GM18873 (cell line): Measurements from ENCODE around the gene P2RX3.
"Not testable (repeated sequence)": the region's sequence is repeated elsewhere in the genome, so short reads cannot be mapped to it uniquely, and the experiment has no call there.

Source experiments
- ATAC-seq: cut with Tn5 transposase; IDR thresholded peaks from one replicate; pipeline ENCODE4 v1.9.1; 2021; ENCODE audit warnings: mild to moderate bottlenecking, moderate library complexity, moderate number of reproducible peaks; ENCODE audit not compliant: unreplicated experiment, low FRiP score

Gene P2RX3

GRCh38 chr11:57392066-57392762 is 54.1 kb downstream of the P2RX3 start:
- no peak for ATAC-seq

- no peak for ATAC-seq
Observed at GRCh38 chr11:57392763-57393105, 54.6 kb downstream of the P2RX3 start.

GRCh38 chr11:57394203-57394965 is 56.2 kb downstream of the P2RX3 start:
- no peak for ATAC-seq

DNA sequence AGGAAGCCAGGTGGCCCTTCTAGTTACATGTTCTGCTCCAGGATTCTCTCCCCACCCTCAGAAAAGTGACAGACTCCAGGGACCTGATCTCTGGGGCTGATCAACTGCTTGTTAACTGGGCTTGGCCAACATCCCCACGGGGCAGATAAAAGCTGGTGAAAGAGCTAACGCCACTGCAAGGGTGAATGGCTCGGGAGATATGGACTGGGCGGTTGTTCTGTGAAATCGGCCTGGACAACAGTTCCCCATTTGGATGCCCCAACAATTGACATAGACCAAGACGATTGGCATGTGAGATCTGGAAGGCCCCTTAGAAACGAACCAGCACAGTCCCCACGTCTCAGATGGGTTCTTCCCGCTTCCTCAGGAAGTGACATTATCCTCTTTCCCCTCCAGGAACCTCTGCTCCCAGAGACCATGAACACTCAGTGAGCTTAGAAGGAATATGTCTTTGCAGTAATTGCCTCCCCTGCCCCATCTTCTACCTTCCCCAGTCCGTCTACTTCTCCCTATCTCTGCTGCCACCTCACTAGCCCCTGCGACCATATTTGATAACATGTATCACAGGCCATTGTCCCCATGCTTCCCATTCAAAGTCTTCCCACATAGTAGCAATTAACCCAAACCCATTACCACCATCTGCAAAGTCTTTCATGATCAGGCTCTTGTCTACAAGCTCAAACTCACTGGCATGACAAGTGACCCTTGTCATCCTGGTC is 57.9 kb downstream of the P2RX3 start:
- ATAC-seq = no peak

GRCh38 chr11:57396744-57397143 is 58.6 kb downstream of the P2RX3 start:
- no peak for ATAC-seq

DNA sequence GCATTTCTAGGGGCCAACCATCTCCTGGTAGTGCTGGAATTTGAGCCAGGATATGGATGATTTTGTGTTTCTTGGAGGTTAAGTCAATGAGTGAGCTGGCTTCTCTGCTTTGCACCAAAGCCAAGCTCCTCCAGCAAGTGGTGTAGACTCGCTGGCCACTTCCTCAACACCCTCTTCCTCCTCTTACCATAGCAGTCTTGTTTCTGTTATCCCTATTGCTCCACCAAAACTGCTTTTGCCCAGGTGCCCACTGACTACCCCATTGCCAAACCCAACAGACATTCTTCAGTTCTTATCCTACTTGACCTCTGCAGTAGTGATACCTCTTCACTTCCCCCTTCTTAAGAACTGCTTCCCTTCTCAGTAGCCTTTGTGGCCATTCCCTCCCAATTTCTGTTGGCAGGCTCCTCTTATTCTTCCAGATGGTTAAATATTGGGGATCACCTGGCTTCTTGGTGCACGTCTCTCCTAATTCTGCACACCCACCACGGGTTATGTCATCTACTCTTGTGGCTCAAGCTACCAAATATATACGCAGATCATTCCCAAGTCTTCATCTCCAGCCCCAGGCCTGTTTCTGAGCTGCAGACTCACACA is 59.3 kb downstream of the P2RX3 start:
- no peak for ATAC-seq

DNA sequence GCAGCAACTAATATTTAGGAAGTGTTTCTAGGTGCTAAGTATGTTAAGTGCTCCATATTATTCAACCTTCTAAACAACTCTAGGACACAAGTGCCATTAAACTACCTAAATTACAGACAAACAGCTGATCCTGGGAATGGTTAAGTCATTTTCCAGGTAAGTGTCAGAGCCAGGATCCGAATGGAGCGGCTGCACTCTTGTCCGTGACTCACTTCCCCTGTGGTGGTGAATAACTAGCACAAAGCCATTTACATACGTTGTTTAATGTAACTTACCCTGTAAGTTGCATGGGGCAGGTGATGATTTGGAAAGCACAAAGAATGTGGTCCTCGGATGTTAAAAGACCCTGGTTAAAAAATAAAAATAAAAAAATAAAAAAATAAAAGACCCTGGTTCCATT is 61.1 kb downstream of the P2RX3 start:
- ATAC-seq = no peak

- ATAC-seq = no peak
Observed at GRCh38 chr11:57399972-57400578, 61.9 kb downstream of the P2RX3 start.

DNA sequence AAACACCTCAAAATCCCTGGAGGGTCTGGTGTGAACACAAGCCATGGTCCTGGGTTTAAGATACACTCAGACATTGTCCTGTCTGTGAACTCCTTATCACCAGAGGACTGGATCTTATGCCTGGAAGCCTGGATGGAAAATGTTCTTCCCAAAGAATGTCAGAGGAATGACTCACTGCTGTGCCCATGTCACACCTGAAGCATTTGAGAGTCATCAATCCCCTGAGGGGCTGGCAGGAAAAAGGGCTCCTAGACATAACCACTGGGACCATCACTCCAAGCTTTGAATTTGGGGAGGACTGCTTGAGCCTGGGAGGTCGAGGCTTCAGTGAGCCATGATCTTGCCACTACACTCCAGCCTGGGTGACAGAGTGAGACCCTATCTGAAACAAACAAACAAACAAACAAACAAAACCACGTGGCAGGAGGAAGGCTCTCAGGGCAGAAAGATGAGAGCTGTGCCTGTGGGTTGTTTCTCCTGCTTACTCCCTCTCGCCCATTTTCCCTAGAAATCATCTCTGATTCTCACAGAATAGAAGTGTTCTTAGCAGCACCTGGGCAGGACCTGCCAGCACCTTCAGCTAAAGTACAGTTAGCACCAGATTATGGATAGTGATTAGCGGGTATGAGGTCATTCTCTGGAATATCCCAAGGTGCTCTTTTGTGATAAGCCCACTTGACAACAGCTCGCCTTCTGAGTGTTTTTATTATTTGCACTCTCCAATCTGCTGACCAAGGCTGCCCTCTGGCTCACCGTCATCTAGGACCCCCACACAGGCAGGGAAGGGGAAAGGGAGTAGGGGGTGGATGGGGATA is 64.2 kb downstream of the P2RX3 start:
- no peak for ATAC-seq

DNA sequence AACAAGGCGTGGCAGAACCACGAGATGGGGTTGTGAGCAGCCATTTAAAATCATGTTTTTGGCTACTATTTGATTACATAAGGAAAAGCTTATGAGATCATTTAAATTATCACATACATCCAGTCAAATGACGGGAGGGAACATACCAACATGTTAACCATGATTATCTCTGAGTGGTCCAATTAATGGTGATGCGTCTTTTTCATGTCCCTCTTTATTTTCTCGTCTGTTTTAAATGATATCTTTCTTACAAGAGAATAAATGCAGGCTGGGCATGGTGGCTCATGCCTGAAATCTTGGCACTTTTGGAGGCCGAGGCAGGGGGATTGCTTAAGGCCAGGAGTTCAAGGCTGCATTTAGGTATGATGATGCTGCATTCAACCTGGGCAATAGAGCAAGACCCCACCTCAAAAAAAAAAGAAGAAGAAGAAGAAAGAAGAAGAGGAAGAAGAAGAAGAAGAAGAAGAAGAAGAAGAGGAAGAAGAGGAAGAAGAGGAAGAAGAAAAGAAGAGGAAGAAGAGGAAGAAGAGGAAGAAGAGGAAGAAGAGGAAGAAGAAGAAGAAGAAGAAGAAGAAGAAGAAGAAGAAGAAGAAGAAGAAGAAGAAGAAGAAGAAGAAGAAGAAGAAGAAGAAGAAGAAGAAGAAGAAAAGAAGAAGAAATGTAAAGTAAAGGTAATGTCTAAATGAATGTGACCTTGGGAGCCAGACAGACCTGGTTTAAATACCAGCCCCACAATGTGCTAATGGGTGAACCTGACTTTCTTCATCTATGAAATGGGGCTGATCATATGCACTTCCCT is 65.0 kb downstream of the P2RX3 start:
- ATAC-seq = not testable (repeated sequence)

GRCh38 chr11:57403802-57404147 is 65.6 kb downstream of the P2RX3 start:
- no peak for ATAC-seq

DNA sequence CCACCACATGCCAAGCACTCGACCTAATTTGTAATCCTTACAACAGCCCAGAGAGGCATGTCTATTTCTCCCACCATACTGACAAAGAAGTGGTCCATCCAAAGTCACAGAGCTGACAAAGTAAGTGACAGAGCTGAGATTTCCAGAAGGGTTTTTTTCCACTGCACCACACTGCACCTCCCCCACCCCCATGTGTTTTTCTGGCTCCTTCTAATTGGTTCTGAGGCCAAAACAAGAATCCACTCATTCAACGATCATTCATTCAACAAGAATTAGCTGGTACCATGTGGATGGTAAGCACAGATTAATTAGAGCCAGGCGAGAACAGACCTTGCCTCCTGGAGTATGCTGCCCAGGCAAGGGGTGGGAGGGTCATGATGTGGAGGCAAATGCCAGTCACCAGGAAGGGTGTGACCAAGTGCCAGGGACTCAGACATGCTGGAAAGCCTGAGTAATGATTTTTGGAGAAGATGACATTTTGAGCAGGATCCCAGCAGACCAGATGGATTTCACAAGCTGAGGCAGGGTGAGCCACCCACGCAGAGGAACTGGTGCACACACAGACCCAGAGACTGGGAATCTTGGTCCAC is 67.2 kb downstream of the P2RX3 start:
- no peak for ATAC-seq

- ATAC-seq = peak; percentile 82
Observed at GRCh38 chr11:57406337-57406904, 68.3 kb downstream of the P2RX3 start.

GRCh38 chr11:57407010-57407920 is 69.1 kb downstream of the P2RX3 start:
- no peak for ATAC-seq

DNA sequence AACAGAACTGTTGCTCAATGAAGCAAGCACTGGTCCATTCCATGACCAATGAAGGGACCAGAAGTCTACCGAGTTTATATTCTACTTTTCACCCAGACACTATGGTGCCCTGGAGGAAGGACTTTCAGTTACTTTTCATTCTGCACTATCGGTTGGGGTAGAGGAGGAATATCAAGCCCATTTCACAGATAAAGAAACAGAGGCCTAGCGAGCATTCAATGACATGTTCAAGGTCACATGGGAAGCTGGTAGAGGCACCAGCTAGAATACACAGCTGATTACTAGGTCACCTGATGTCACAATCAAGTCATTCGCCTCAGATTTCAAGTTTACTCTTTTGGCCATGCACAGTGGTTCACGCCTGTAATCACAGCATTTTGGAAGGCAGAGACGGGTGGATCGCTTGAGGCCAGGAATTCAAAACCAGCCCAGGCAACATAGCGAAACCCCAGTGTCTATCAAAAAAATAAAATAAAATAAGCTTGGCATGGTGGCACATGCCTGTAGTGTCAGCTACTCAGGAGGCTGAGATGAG is 69.9 kb downstream of the P2RX3 start:
- no peak for ATAC-seq

DNA sequence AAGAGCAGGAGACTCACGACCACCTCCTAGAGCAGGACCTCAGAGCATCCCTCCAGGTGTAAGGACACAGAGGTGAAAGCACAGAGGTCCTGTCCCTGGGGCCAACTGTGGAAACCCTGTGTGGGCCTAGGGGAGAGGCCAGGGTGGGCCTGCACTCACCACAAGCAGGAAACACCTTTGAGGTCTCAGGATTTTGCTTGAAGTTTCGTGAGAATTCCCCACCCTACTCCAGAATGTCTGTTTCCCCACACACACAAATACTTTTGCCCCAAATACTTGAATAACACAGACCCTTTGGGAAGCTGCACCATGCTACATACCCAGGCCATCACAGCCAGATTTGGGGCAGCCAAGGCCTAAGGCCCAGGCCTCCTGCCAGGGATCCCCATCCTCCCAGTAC is 70.6 kb downstream of the P2RX3 start:
- ATAC-seq = no peak
